ENCODE data around the gene ZNF727. TPM values are rescaled to one million over a fixed set of nuclear protein-coding genes. Genes with fewer than 3 reads are reported as not detected.
"Not testable (repeated sequence)": the region's sequence is repeated elsewhere in the genome, so short reads cannot be mapped to it uniquely, and the experiment has no call there.

The ZNF727 gene
- polyA plus RNA-seq (ENCODE audit: insufficient read length in 3 of 3): under 1 TPM in 2 of 3 donors, not detected in 1; 0.08 to 0.32 TPM

DNA sequence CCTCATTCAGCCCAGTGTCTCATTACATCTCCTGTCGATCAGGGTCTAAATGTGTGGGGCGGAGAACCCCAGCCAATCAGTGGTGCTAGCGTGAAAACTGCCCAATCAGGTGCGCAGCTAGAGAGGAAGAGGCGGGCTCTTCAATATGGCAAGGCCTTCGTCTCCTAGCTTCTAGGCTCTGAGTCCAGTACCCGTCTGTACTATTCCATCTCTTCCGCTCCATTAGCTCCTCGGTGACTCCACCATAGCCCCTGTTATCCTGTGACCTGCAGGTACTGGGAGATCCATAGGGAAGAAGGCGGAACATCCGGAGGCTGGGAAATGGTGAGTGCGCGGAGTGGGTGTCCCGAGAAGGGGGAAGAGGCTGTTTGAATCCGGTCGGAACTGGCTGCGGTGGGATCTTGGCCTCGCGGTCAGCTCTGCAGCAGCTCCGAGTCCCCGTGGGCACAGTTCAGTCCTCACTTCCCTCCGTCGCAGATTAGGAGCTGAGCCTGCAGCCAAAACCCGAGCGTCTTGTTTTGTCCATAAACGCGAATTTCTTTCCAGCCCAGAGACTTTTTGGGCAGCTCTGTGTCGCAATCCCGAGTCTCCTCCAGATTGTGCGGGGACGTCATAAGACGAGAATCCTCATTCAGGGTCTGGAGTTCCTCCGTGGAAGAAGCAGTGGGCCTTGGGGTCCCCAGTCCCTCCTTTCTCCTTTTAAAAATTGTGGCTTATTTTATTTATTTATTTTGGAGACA, at the start of gene ZNF727:
Gene ZNF727, plus strand, starts transcription at position 134 of the 740 bp plus-strand sequence. Its CDS starts 188 bp downstream, at position 322.
- DNase-seq (ENCODE audit: low read depth in 3 of 3, low spot score in 2 of 3): no peak

DNA sequence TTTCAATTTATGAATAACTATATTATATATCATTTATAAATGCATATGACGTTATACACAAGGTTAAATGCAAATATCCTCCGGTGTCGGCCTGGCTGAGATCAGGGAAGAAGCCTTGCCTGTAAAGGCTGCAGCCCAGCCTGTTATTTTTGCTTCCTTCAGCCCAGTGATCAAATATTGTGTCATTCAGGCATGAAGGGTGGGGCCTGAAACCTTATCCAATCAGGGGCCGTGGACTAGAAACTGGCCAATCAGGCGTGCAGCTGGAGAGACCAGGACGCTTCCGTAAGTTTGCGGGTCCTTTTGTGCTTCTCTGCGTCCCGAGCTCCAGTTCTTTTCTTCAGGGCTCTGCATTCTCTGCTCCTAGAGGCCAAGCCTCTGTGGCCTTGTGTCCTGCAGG, 46.7 kb upstream of the ZNF727 start, which contains the start of gene ZNF722:
Gene ZNF722, plus strand, starts transcription at position 301 of the 400 bp plus-strand sequence. CDS start 113 bp downstream, outside the sequence.
- DNase-seq (ENCODE audit: low read depth in 3 of 3, low spot score in 2 of 3): no peak

DNA sequence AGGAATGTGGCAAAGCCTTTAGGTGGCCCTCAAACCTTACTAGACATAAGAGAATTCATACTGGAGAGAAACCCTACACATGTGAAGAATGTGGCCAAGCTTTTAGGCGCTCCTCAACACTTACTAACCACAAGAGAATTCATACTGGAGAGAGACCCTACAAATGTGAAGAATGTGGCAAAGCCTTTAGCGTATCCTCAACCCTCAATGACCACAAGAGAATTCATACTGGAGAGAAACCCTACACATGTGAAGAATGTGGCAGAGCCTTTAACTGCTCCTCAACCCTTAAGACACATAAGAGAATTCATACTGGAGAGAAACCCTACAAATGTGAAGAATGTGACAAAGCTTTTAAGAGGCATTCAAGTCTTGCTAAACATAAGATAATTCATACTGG, 29.7 kb upstream of the ZNF727 start:
- DNase-seq (ENCODE audit: low read depth in 3 of 3, low spot score in 2 of 3): not testable (repeated sequence)

DNA sequence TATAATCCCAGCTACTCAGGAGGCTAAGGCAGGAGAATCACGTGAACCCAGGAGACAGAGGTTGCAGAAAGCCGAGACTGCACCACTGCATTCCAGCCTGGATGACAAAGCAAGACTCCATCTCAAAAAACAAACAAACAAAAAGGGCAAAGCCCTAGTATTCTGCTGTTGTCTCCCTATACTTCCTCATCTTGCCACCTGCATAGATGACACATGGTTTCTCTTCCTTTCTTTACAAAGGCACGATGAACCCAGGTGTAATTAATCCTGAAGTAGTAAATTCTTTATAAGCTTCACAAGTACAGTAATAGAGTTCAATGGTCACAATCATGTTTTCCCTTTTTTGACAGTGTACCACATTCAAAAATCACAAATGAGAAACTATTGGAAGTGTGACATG, 9.8 kb upstream of the ZNF727 start:
- DNase-seq (ENCODE audit: low read depth in 3 of 3, low spot score in 2 of 3): no peak

DNA sequence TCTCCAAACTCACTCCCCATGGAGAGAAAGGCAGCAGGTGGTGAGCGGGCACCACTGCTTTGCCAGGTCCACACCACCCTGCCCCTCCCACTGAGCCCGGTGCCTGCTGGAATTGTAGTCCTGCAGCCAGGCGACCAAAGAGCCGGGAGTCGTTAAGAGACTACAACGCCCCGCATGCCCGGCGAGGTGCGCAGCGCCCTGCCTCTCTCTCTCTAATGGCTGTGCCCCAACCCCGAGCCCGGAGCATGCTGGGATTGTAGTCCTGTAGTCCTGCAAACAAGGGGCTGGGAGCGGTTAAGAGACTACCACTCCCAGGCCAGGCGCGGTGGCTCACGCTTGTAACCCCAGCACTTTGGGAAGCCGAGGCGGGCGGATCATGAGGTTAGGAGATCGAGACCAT, 8.1 kb upstream of the ZNF727 start:
- no peak for DNase-seq (ENCODE audit: low read depth in 3 of 3, low spot score in 2 of 3)

DNA sequence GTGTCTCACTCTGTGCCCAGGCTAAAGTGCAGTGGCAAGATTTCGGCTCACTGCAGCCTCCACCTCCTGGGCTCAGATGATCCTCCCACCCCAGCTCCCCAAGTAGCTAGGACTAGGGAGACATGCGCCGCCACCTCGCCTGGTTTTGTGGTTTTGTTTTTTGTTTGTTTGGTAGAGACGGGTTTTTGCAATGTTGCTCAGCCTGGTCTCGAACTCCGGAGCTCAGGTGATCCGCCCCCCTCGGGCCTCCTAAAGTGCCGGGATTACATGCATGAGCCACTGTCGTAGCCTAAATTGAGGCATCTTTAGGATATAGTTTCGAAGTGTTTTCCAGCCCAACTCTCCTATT, 781 bp downstream of the ZNF727 start:
- DNase-seq (ENCODE audit: low read depth in 3 of 3, low spot score in 2 of 3): no peak

DNA sequence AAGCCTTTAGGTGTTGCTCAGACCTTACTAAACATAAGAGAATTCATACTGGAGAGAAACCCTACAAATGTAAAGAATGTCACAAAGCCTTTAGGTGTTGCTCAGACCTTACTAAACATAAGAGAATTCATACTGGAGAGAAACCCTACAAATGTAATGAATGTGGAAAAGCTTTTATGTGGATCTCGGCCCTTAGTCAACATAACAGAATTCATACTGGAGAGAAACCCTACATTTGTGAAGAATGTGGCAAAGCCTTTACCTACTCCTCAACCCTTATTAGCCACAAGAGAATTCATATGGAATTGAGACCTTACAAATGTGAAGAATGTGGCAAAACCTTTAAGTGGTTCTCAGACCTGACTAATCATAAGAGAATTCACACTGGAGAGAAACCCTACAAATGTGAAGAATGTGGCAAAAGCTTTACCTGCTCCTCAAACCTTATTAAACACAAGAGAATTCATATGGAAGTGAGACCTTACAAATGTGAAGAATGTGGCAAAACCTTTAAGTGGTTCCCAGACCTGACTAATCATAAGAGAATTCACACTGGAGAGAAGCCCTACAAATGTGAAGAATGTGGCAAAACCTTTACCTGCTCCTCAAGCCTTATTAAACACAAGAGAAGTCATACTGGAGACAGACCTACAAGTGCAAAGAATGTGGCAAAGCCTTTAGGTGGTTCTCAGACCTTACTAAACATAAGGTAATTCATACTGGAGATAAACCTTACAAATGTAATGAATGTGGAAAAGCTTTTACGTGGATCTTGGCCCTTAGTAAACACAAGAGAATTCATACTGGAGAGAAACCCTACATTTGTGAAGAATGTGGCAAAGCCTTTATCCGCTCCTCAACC, 32.8 kb downstream of the ZNF727 start:
- DNase-seq (ENCODE audit: low read depth in 3 of 3, low spot score in 2 of 3): not testable (repeated sequence)

DNA sequence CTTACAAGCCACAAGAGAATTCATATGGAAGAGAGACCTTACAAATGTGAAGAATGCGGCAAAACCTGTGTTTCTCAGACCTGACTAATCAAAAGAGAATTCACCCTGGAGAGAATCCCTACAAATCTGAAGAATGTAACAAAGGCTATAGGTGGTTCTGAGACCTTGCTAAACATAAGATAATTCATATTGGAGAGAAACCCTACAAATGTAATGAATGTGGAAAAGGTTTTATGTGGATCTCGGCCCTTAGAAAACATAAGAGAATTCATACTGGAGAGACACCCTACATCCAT, 33.4 kb downstream of the ZNF727 start:
- DNase-seq (ENCODE audit: low read depth in 3 of 3, low spot score in 2 of 3): no peak

DNA sequence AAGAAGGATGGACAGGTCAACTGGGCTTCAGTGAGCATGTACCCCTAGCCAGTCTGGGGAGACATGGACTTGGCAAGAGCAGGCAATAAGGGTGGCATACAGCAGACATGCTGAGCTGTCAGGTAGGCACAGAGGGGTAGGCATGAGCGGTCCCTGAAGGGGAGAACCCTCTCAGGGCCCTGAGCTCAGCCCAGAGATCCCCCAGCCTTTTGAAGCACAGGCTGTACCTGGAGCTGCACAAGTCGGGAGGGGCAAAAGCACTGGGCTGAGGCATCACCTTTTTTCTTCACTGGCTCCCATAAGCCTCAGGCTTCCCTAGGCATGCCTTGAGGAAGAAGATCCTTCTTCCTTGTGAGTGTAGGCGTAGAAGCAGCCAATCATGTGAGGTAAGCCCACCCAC, 42.3 kb downstream of the ZNF727 start:
- DNase-seq (ENCODE audit: low read depth in 3 of 3, low spot score in 2 of 3): no peak

DNA sequence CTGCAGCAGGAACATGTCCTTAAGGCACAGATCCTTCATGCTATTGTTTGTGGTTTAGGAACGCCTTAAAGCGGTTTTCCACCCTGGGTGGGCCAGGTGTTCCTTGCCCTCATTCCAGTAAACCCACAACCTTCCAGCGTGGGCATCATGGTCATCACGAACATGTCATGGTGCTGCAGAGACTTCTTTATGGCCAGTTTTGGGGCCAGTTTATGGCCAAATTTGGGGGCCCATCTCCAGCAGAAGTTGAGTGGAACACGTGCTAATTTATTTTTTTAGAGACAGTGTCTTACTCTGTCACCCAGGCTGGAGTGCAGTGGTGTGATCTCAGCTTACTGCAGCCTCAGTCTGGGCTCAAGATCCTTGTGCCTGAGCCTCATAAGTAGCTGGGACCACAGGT, 43.6 kb downstream of the ZNF727 start:
- DNase-seq (ENCODE audit: low read depth in 3 of 3, low spot score in 2 of 3): not testable (repeated sequence)

Other genes with a start within 250 kb of the ZNF727 start
- gene ZNF722, start 46.6 kb upstream of the ZNF727 start, polyA plus RNA-seq (ENCODE audit: insufficient read length in 3 of 3): under 1 TPM in 1 of 3 donors, not detected in 2; 0.12 TPM
- gene ZNF735, start 161.8 kb downstream of the ZNF727 start, polyA plus RNA-seq (ENCODE audit: insufficient read length in 3 of 3): not detected
- not detected for gene ZNF679, start 183.0 kb downstream of the ZNF727 start, polyA plus RNA-seq (ENCODE audit: insufficient read length in 3 of 3)